RWPE2 (cell line): Measurements from ENCODE around the gene CGNL1.

Source experiments
- ATAC-seq: fragments of 200-7000 bp; cut with Tn5 transposase; 3 replicates; pipeline ENCODE4 v1.9.1; 2021; ENCODE audit warnings: low read depth
- DNase-seq: peaks from one replicate; pipeline ENCODE4 v3.0.0-alpha.2; 2020; ENCODE audit warnings: low spot score
- H3K27ac ChIP-seq: fragments of 450-650 bp; 2 replicates; pipeline ENCODE4 v1.5.1; 2017; ENCODE audit warnings: mild to moderate bottlenecking; ENCODE audit not compliant: poor library complexity, severe bottlenecking
- H3K27me3 ChIP-seq: fragments of 250-450 bp; sonication (Bioruptor Pico); 2 replicates; pipeline ENCODE4 v1.5.1; 2021; ENCODE audit warnings: mild to moderate bottlenecking, moderate library complexity; ENCODE audit not compliant: insufficient read depth, poor library complexity, severe bottlenecking
- H3K36me3 ChIP-seq: fragments of 250-450 bp; sonication (Bioruptor Pico); 2 replicates; pipeline ENCODE4 v1.5.1; 2020; ENCODE audit warnings: low read depth, mild to moderate bottlenecking, moderate library complexity
- H3K4me1 ChIP-seq: fragments of 250-450 bp; sonication (Bioruptor Pico); 2 replicates; pipeline ENCODE4 v1.5.1; 2021; ENCODE audit warnings: mild to moderate bottlenecking, moderate library complexity; ENCODE audit not compliant: insufficient read depth, poor library complexity, severe bottlenecking
- H3K4me3 ChIP-seq: fragments of 250-450 bp; sonication (Bioruptor Pico); 2 replicates; pipeline ENCODE4 v1.5.1; 2021; ENCODE audit warnings: mild to moderate bottlenecking, moderate library complexity; ENCODE audit not compliant: severe bottlenecking
- H3K9me3 ChIP-seq: fragments of 250-450 bp; sonication (Bioruptor Pico); 2 replicates; pipeline ENCODE4 v1.5.1; 2021; ENCODE audit warnings: mild to moderate bottlenecking, moderate library complexity; ENCODE audit not compliant: severe bottlenecking
- TF ChIP-seq, protein P1 (sequence below): fragments of 450-650 bp; IDR thresholded peaks from one replicate; pipeline ENCODE4 v1.5.1; 2017; ENCODE audit warnings: mild to moderate bottlenecking, moderate library complexity; ENCODE audit not compliant: poor library complexity, severe bottlenecking

CGNL1 gene

DNA sequence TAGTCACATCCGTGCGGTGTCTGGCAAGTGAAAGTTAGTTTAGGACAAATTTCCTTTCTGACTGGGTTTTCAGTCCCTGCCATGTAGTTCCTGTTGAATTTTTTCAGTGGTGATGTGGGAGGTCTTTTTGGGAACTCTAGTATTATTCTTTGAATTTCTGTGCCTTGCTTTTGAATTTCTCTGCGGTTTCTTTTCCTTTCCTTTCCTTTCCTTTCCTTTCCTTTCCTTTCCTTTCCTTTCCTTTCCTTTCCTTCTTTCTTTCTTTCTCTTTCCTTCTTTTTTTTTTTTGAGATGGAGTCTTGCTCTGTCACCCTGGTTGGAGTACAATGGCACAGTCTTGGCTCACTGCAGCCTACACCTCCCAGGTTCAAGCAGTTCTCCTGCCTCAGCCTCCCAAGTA is 88.2 kb downstream of the CGNL1 start:
- no peak for DNase-seq
- Histone ChIP-seq H3K4me3 (no peak overlapping the region), H3K9me3 (no peaks in the 10 kb centered on the region), H3K27ac (no peak overlapping the region), H3K27me3 (no peaks in the 10 kb centered on the region), H3K4me1 (no peaks in the 10 kb centered on the region), H3K36me3 (no peaks in the 10 kb centered on the region)
- TF ChIP-seq, protein P1, sequence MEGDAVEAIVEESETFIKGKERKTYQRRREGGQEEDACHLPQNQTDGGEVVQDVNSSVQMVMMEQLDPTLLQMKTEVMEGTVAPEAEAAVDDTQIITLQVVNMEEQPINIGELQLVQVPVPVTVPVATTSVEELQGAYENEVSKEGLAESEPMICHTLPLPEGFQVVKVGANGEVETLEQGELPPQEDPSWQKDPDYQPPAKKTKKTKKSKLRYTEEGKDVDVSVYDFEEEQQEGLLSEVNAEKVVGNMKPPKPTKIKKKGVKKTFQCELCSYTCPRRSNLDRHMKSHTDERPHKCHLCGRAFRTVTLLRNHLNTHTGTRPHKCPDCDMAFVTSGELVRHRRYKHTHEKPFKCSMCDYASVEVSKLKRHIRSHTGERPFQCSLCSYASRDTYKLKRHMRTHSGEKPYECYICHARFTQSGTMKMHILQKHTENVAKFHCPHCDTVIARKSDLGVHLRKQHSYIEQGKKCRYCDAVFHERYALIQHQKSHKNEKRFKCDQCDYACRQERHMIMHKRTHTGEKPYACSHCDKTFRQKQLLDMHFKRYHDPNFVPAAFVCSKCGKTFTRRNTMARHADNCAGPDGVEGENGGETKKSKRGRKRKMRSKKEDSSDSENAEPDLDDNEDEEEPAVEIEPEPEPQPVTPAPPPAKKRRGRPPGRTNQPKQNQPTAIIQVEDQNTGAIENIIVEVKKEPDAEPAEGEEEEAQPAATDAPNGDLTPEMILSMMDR: no peak
- ATAC-seq: no peak

DNA sequence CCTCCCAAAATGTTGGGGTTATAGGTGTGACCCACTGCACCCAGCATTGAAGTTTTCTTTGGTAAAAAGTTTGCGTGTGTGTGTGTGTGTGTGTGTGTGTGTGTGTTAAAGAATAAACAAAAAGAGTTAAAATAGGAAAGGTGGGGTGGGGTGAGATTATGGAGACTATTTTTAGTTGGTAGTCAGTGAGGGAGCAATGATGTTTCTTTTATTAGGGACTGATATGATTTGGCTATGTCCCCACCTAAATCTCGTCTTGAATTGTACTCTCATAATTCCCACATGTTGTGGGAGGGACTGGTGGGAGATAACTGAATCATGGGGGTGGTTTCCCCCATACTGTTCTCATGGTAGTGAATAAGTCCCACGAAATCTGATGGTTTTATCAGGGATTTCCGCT is 92.2 kb downstream of the CGNL1 start:
- Histone ChIP-seq H3K4me3 (no peak overlapping the region), H3K36me3 (no peaks in the 10 kb centered on the region), H3K9me3 (no peaks in the 10 kb centered on the region), H3K27ac (no peak overlapping the region), H3K27me3 (no peaks in the 10 kb centered on the region), H3K4me1 (no peaks in the 10 kb centered on the region)
- TF ChIP-seq, protein P1: no peak
- ATAC-seq (no peak), DNase-seq (no peak)

DNA sequence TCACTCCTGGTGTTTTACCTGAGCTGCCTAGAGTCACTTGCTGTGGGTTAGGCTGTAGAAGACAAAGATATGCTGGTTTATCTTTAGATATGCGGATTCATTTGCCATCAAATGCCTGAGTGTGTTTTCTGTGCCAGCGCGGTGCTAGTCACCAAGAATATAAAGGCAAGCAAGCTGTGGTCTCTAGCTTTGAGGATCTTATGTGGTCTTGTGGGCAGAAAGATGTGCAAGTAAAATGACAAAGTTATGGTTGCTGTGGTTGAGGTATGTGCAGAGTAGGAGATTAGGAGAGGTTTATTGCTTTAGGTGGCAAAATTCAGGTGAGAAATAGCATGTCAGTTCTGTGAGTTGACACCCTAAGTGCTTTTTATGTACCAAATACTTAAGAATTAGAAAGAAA is 94.2 kb downstream of the CGNL1 start:
- Histone ChIP-seq H3K27me3 (no peaks in the 10 kb centered on the region), H3K36me3 (no peaks in the 10 kb centered on the region), H3K4me3 (no peak overlapping the region), H3K4me1 (no peaks in the 10 kb centered on the region), H3K27ac (no peak overlapping the region), H3K9me3 (no peaks in the 10 kb centered on the region)
- TF ChIP-seq, protein P1: no peak
- no peak for ATAC-seq
- no peak for DNase-seq

DNA sequence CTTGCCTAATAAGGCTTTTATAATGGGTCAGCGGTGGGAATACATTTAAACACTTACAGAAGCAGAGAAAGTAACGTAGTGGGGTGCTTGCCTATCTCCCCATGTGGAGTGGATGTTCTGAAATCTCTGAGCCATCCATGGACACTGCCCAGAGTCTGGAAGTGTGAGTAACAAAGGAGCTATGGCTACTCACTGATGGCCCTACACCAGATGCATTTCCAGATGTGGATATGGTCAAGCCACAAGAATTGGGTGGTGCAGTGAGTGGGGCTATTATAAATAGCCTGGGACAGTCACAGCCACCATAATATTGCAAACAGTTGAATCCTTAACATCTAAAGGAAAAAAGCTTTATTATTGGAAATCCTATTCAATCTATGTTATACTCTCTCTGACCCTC is 96.6 kb downstream of the CGNL1 start:
- Histone ChIP-seq H3K27me3 (no peaks in the 10 kb centered on the region), H3K27ac (no peak overlapping the region), H3K9me3 (no peaks in the 10 kb centered on the region), H3K4me3 (no peak overlapping the region), H3K4me1 (no peaks in the 10 kb centered on the region), H3K36me3 (no peaks in the 10 kb centered on the region)
- DNase-seq (no peak), ATAC-seq (no peak)
- TF ChIP-seq, protein P1: no peak

DNA sequence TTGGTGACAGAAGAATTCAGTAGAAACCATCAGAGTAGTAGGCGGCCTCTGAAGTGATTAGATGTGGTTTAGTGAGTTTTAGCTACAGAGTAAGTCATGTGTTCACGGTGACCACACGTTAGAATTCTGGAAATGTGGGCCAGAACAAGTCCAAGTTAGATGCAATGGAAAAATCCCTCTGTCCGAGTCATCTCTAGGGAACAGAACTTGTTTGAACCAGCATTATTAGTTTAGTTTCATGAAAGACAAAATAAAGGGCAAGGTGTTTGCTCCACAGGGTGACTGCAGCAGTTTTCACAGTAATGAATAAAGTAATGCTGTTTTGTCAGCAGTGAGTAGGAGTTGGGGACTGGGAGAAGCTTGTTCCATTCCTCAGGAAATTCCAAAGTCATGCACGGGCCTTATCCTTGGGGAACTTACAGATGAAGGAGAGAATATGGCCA is 100.2 kb downstream of the CGNL1 start:
- Histone ChIP-seq H3K4me1 (peaks cover 5% of the 10 kb centered on the region), H3K4me3 (no peak overlapping the region), H3K27me3 (no peaks in the 10 kb centered on the region), H3K9me3 (no peaks in the 10 kb centered on the region), H3K27ac (no peak overlapping the region), H3K36me3 (no peaks in the 10 kb centered on the region)
- DNase-seq: no peak
- ATAC-seq: no peak
- TF ChIP-seq, protein P1: no peak
